PFSK-1 (cell line): ENCODE measurements around the gene MPZL1.

ENCODE experiments used
- POLR2AphosphoS5 ChIP-seq: IDR thresholded peaks from 2 replicates; pipeline ENCODE4 v1.6.1; 2012; ENCODE audit warnings: low read depth, mild to moderate bottlenecking, control low read depth, low read length, moderate library complexity
- SIN3A ChIP-seq: IDR thresholded peaks from 2 replicates; pipeline ENCODE4 v1.6.1; 2012; ENCODE audit warnings: mild to moderate bottlenecking, low read length, moderate library complexity, borderline replicate concordance; ENCODE audit not compliant: insufficient read depth
- TAF1 ChIP-seq: IDR thresholded peaks from 2 replicates; pipeline ENCODE4 v1.6.1; 2012; ENCODE audit warnings: low read length, control low read depth, borderline replicate concordance; ENCODE audit not compliant: insufficient read depth
- TF ChIP-seq, protein P1 (sequence below), 2 experiments: IDR thresholded peaks; 2 replicates each; pipeline versions ENCODE4 v1.6.1 to v1.8.0; 2011 to 2012; ENCODE audit warnings: low read depth in 2 of 2, low read length in 2 of 2, control low read depth in 1 of 2, inconsistent platforms in 1 of 2, mild to moderate bottlenecking in 1 of 2, moderate library complexity in 1 of 2; ENCODE audit not compliant: insufficient read depth in 1 of 2

DNA sequence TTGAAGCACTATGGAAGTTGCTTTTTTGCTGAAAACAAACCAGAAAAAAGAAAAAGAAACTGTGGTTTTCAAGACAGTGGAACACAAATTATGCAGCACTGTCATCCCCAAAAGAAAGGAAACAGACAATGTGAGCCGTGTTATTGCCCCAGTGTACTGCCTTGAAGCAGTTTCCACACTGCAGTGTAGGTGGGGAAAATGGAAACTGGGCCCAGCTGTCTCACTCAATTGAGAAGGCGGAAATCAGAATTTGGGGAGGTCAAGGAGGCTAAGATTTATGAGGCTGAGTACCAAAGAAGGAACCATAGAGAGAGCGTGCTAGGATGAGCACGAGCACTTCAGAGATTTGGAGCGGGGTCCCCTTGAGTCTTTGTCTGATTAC is 55.5 kb downstream of the MPZL1 start:
- TF ChIP-seq POLR2AphosphoS5 (no peak), TAF1 (no peak), SIN3A (no peak)
- TF ChIP-seq, protein P1, sequence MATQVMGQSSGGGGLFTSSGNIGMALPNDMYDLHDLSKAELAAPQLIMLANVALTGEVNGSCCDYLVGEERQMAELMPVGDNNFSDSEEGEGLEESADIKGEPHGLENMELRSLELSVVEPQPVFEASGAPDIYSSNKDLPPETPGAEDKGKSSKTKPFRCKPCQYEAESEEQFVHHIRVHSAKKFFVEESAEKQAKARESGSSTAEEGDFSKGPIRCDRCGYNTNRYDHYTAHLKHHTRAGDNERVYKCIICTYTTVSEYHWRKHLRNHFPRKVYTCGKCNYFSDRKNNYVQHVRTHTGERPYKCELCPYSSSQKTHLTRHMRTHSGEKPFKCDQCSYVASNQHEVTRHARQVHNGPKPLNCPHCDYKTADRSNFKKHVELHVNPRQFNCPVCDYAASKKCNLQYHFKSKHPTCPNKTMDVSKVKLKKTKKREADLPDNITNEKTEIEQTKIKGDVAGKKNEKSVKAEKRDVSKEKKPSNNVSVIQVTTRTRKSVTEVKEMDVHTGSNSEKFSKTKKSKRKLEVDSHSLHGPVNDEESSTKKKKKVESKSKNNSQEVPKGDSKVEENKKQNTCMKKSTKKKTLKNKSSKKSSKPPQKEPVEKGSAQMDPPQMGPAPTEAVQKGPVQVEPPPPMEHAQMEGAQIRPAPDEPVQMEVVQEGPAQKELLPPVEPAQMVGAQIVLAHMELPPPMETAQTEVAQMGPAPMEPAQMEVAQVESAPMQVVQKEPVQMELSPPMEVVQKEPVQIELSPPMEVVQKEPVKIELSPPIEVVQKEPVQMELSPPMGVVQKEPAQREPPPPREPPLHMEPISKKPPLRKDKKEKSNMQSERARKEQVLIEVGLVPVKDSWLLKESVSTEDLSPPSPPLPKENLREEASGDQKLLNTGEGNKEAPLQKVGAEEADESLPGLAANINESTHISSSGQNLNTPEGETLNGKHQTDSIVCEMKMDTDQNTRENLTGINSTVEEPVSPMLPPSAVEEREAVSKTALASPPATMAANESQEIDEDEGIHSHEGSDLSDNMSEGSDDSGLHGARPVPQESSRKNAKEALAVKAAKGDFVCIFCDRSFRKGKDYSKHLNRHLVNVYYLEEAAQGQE (IDR thresholded peaks at IDR 0.05; ENCODE audit: insufficient read depth in 1 of 2, low read depth in 2 of 2, low read length in 2 of 2): no peak
